ENCODE results near the gene LBHD2. TPM values are rescaled to one million over a fixed set of nuclear protein-coding genes. Genes with fewer than 3 reads are reported as not detected.
A peak's percentile ranks its signal among the peaks of the same experiment; 100 is the strongest.

LBHD2 gene
- total and polyA plus RNA-seq, 2 of the 13 experiments (the other 11 are each of a cell fraction or from before 2014, with no cell fraction given), result 0.67 to 1.00 TPM

GRCh38 chr14:103103461-103104388 lies 19.7 kb downstream of the LBHD2 start (continued):
- TF ChIP-seq DMAP1 (CRISPR knock-in tag; IDR thresholded peaks at IDR 0.05), result 0 out of 2 replicates have a peak, but pooled peaks have one; percentile 21
- no peak for TF ChIP-seq ZNF207 (IDR thresholded peaks at IDR 0.05; ENCODE audit: borderline replicate concordance)
- 0 out of 4 replicates have a peak, but pooled peaks of 1 of the 2 experiments have one; percentile 17 for TF ChIP-seq EP300 (IDR thresholded peaks at IDR 0.05; ENCODE audit: low read depth in 2 of 2, low read length in 2 of 2)
- no peak for TF ChIP-seq EP300 (CRISPR knock-in tag; IDR thresholded peaks at IDR 0.05; ENCODE audit: borderline replicate concordance)
- peak; percentile 67; the same call in 1 of the 2 replicates for TF ChIP-seq ESRRA (CRISPR knock-in tag; IDR thresholded peaks at IDR 0.05; ENCODE audit: low read depth)
- peak; percentile 17 for TF ChIP-seq IKZF4 (CRISPR knock-in tag; IDR thresholded peaks at IDR 0.05; ENCODE audit: borderline replicate concordance, low read depth, not compliant biosample characterization)
- TF ChIP-seq ARNT2 (CRISPR knock-in tag; IDR thresholded peaks at IDR 0.05; ENCODE audit: low read depth), result peak; percentile 84
- TF ChIP-seq NFKBIZ (CRISPR knock-in tag; IDR thresholded peaks at IDR 0.05), result peak; percentile 57; the same call in 1 of the 2 replicates
- peak; percentile 14 for TF ChIP-seq CBX1 (IDR thresholded peaks at IDR 0.05; ENCODE audit: low read depth)
- peak; percentile 99 for TF ChIP-seq UBTF (CRISPR knock-in tag; IDR thresholded peaks at IDR 0.05)
- peak; percentile 89; the same call in 1 of the 2 replicates for TF ChIP-seq ZNF414 (CRISPR knock-in tag; IDR thresholded peaks at IDR 0.05)
- TF ChIP-seq NONO (IDR thresholded peaks at IDR 0.05), result no peak
- TF ChIP-seq NONO (CRISPR knock-in tag; conservative IDR thresholded peaks at IDR 0.05), result peak; percentile 96
- TF ChIP-seq ZIK1 (CRISPR knock-in tag; IDR thresholded peaks at IDR 0.05; ENCODE audit: borderline replicate concordance, low read depth), result 0 out of 2 replicates have a peak, but pooled peaks have one; percentile 48
- TF ChIP-seq ZNF354B (CRISPR knock-in tag; IDR thresholded peaks at IDR 0.05), result no peak
- peak; percentile 47; the same call in 1 of the 2 replicates for TF ChIP-seq TAF1 (CRISPR knock-in tag; IDR thresholded peaks at IDR 0.05)
- TF ChIP-seq ZNF609 (CRISPR knock-in tag; IDR thresholded peaks at IDR 0.05; ENCODE audit: borderline replicate concordance), result peak; percentile 71; the same call in 1 of the 2 replicates
- peak; percentile 85 for TF ChIP-seq HNRNPLL (IDR thresholded peaks at IDR 0.05; ENCODE audit: low read depth, low read length, poor library complexity, severe bottlenecking)
